Activated naive CD4-positive, alpha-beta T cell treated with anti-CD3 and anti-CD28 coated beads, Interleukin-2, amount 10 ng/mL, durations not matched to agents 7 days and 5 days (primary cell): ENCODE results near the gene TEKT4.
"Not testable (repeated sequence)": the region's sequence is repeated elsewhere in the genome, so short reads cannot be mapped to it uniquely, and the experiment has no call there.

Source experiments
- CTCF ChIA-PET: fragments of 350-600 bp; sonication (Branson Sonifier 250); formaldehyde crosslinking; loops from one replicate; lab custom pipeline; 2021; ENCODE audit warnings: antibody characterized with exemption; lab: Charles Lee
- DNase-seq: peaks from one replicate; pipeline ENCODE4 v3.0.0-alpha.2; 2020
- H3K27ac Mint-ChIP-seq: one replicate; pipeline ENCODE4 v1.8.0; 2021; ENCODE audit warnings: mild to moderate bottlenecking, moderate library complexity, mixed read lengths
- H3K27me3 Mint-ChIP-seq: one replicate; pipeline ENCODE4 v1.8.0; 2021; ENCODE audit warnings: mild to moderate bottlenecking, mixed read lengths
- H3K36me3 Mint-ChIP-seq: one replicate; pipeline ENCODE4 v1.8.0; 2021; ENCODE audit warnings: mixed read lengths
- H3K4me1 Mint-ChIP-seq: one replicate; pipeline ENCODE4 v1.8.0; 2021; ENCODE audit warnings: mixed read lengths
- H3K4me3 Mint-ChIP-seq: one replicate; pipeline ENCODE4 v1.8.0; 2021; ENCODE audit warnings: mild to moderate bottlenecking, moderate library complexity, mixed read lengths
- H3K9me3 Mint-ChIP-seq: one replicate; pipeline ENCODE4 v1.8.0; 2021; ENCODE audit warnings: mixed read lengths

The TEKT4 gene

GRCh38 chr2:94890234-94890633 is 19.0 kb downstream of the TEKT4 start:
- Mint-ChIP-seq H3K4me3 (no peak overlapping the region), H3K4me1 (no peaks in the 10 kb centered on the region), H3K27me3 (peaks cover 9% of the 10 kb centered on the region), H3K36me3 (no peaks in the 10 kb centered on the region), H3K9me3 (no peaks in the 10 kb centered on the region), H3K27ac (no peak overlapping the region)
- no peak for DNase-seq
- CTCF ChIA-PET, result no interaction called here

GRCh38 chr2:94895273-94895672 is 24.0 kb downstream of the TEKT4 start:
- H3K27ac Mint-ChIP-seq, DNase-seq, H3K36me3 Mint-ChIP-seq, H3K4me1 Mint-ChIP-seq, H3K4me3 Mint-ChIP-seq, CTCF ChIA-PET, H3K9me3 Mint-ChIP-seq: not testable (repeated sequence)
- peaks cover 10% of the 10 kb centered on the region for H3K27me3 Mint-ChIP-seq

DNA sequence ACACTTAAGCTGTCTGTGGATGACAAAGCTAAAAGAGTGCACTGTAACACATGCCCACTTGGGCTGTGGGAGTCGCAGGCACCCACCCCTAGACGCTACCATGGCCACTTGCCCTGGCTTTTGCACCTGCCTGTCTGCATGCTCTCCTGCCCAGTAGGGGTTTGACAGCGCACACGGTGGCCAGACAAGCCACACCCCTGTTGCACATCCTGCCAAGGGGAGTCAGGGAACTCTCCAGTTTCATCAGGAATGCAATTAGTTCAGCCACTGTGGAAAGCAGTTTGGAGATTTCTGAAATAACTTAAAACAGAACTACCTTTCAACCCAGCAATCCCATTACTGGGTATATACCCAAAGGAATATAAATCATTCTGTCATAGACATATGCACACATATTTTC is 35.7 kb downstream of the TEKT4 start:
- H3K27ac Mint-ChIP-seq, H3K36me3 Mint-ChIP-seq, H3K4me3 Mint-ChIP-seq, H3K9me3 Mint-ChIP-seq, CTCF ChIA-PET, H3K27me3 Mint-ChIP-seq, DNase-seq, H3K4me1 Mint-ChIP-seq: not testable (repeated sequence)

DNA sequence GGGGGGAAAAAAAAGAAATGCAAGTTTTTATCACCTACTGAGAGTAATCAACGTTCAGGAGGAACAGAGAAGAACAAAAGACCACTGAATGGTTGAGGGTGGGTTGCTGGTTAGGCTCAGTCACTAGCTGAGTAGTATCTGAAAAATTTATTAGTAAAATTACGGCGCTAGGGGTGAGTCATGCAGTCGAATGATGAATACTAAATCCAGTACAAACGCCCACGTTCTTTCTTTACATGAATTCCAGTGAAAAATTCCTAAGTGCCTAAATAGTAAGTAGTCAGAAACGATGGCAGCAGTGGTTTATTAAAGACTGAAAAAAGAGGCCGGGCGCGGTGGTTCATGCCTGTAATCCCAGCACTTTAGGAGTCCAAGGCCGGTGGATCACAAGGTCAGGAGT is 52.0 kb downstream of the TEKT4 start:
- no peaks in the 10 kb centered on the region for H3K36me3 Mint-ChIP-seq
- no peaks in the 10 kb centered on the region for H3K9me3 Mint-ChIP-seq
- H3K4me3 Mint-ChIP-seq, result no peak overlapping the region
- H3K4me1 Mint-ChIP-seq, result no peaks in the 10 kb centered on the region
- no peaks in the 10 kb centered on the region for H3K27me3 Mint-ChIP-seq
- H3K27ac Mint-ChIP-seq, result no peak overlapping the region
- DNase-seq, result no peak
- CTCF ChIA-PET, result no interaction called here

DNA sequence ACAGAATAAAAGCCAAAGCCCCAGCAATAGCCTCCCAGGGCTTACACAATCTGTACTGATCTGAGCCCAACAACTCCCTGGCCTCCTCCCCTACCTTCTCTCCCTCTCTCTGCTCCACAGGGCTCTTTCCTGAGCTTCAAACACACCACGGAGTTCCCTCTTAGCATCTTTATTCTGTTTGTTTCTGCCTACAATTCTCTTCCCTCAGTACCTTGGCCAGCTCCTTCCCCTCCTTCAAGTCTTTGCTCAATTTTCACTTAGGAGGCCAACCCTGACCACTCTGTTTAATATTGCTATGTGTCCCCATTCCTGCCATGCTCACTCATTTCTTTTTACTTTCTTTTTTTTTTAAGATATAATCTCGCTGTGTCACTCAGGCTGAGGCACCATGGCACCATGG is 53.8 kb downstream of the TEKT4 start:
- H3K4me1 Mint-ChIP-seq, H3K27ac Mint-ChIP-seq, H3K9me3 Mint-ChIP-seq, H3K36me3 Mint-ChIP-seq, H3K4me3 Mint-ChIP-seq, DNase-seq, CTCF ChIA-PET, H3K27me3 Mint-ChIP-seq: not testable (repeated sequence)
